HG02943 (cell line): ENCODE data around the gene RASSF8.

Experiments used
- ATAC-seq: cut with Tn5 transposase; IDR thresholded peaks from one replicate; pipeline ENCODE4 v1.9.1; 2021; ENCODE audit warnings: mild to moderate bottlenecking, low read depth, moderate library complexity; ENCODE audit not compliant: unreplicated experiment

Gene RASSF8

DNA sequence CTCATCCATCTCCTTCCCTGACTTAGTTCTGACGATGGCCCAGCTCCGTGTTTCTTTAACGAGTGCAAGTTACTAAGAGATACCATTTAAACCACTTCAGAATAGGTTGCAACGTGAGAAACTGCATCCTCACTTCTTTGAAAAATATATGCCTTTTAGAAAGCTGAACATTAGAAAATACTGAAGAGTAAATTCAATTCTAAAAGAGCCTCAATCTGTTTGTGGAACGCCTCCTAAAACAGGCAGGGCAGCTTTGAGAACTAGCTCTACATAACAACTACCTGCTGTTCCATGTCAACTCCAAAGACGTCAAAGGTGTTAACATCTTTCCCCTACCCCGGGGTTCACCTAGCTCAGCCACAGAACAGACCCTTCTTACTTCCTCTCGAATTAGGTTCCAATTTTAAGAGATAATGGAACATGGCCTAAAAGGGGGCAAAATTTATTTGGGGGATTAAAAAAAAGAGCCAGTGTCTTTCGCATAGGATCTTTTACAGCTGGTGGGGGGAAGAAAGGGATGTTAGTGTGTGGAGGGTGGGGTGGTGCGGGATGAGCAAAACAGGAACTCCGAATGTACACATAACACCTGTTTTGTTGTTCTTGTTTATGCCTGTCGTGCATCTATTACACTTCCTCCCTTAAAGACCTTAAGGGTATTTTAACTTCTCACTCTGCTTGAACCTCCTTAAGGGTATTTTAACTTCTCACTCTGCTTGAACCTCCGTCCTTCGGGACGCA, 163.0 kb downstream of the RASSF8 start:
- no peak for ATAC-seq

DNA sequence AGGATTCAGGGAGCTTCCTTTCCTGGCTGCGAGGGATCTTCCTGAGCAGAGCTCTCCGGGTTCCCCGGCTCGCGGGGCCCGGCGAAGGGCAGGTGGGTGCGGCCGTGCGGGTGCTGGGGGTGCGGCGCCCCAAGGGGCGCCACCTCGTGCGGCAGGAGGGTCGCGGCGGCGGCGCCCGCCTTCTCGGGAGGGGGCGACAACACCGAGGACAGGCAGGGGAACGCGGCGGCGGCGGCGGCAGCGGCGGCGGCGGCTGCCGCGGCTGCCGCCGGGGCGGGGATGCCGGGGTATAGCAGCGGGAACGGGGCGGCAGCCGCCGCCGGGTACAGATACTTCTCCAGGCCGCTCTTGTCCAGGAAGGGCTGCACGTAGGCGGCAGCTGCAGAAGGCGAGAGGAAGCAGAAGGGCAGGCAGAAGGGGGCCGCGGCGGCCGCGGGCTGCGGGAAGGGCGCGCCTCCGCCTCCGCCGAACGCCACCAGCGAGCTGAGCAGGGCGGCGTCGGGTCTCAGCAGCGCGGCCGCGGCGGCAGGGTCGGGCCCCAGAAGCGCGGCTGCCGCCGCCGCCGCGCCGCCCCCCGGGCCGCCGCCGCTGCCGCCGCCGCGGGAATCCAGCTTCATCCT, 163.7 kb downstream of the RASSF8 start:
- no peak for ATAC-seq

DNA sequence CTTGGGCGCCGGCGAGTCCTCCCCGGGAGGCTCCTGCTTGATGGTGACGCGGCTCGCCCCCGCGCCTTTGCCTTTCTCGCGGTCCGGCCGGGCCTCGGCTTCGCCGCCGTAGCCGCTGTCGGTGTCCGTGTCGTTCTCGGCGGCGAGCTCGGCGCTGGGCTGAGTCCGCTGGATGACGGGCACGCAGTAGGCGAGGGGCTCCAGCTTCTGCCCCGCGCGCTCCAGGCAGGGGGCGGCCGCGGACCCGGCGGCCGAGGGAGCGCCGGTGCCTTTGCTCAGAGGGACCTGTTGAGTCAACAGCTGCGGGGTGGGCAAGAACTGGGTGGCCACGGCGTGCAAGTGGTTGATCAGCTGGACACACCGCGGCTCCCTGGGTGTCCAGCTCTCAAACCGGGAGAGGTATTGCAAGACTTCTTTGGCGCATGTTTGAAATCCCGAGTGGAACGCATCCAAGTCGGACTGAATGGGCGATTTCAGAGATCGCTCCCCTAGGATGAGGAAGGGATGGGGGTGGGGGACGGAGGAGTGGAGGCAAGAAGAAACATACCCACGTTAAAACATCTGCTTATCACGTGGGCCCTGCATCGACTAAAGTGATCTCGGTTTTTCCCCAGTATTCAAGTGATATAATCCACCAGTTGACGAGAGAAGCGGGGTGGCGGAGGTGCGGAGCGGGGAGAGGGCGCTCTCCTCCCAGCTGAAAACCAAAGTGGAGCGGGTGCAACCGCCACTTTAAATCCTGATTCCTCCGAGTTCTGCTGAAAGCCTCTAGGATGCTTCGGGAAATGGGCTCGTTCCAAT, 164.4 kb downstream of the RASSF8 start:
- ATAC-seq: no peak

DNA sequence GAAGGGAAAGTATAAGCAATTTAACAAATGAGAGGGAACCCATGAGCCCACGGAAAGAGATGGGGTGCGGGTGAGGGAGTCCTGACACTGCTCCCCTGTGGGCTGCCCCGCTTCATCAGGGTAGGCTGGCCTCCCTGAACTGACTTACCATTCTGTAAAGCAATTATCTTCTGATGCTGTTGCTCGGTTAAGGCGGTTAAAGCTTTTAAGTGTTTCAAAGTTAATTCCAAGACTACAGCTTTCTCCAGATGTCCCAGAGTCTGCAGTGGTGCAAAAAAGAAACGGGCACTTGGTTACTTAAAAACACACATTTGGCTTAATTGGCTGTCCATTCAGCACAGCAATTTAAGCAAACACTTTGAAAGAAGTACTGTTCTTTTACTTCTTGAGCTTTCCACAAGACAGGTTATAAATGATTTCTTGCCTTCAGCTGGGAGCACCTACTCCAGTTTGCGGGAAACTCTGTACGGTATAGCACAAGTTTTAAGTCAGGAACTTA, 165.0 kb downstream of the RASSF8 start:
- no peak for ATAC-seq

GRCh38 chr12:26124446-26125399, 166.2 kb downstream of the RASSF8 start, which contains the start of gene BHLHE41:
Gene BHLHE41 (minus strand): TSS chr12:26125037. CDS start chr12:26124779, 258 bp downstream.
- ATAC-seq: no peak

DNA sequence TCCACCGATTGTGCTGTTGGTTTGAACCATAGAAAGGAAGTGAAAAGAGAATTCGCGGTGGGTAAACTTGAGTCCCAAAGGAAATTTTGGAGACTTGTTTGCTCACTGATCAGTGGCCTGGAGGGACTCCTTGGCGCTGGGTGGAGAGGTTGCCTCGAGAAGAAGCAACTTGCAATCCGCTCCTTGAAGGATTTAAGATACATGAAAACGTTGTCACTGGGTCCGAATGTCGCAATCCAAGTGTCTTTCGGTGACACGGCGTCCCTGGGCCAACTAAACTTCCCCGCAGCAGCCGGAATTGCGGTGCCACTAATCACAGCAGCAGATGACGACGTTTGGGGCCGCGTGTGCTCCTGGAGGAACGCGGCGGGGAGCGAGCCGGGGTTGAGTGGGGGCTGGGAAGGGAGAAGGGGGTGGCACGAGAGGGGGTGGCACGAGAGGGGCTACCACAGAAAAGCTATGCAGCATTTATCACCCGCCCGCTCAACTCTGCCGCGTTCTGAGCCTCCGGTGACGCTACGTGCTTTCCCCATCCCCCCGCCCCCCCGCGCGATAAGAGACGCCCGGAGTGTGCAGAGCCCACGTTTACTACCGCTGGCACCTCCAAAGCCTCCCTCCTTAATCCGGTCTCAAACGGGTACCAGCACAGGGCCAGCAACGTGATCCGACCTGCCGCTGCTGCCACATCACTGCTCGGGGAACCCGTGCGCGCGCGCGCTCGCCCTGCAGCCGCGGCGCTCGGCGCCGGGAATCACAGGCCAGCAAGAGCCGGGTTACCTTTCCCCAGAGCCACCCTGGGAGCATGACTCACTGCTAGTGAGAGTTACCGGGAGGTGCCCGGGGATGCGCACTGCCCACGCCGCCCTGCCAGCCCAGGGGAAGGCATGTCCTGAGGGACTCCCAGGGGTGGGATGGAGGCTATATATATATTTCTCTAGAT, 167.2 kb downstream of the RASSF8 start:
- ATAC-seq: peak; percentile 23

DNA sequence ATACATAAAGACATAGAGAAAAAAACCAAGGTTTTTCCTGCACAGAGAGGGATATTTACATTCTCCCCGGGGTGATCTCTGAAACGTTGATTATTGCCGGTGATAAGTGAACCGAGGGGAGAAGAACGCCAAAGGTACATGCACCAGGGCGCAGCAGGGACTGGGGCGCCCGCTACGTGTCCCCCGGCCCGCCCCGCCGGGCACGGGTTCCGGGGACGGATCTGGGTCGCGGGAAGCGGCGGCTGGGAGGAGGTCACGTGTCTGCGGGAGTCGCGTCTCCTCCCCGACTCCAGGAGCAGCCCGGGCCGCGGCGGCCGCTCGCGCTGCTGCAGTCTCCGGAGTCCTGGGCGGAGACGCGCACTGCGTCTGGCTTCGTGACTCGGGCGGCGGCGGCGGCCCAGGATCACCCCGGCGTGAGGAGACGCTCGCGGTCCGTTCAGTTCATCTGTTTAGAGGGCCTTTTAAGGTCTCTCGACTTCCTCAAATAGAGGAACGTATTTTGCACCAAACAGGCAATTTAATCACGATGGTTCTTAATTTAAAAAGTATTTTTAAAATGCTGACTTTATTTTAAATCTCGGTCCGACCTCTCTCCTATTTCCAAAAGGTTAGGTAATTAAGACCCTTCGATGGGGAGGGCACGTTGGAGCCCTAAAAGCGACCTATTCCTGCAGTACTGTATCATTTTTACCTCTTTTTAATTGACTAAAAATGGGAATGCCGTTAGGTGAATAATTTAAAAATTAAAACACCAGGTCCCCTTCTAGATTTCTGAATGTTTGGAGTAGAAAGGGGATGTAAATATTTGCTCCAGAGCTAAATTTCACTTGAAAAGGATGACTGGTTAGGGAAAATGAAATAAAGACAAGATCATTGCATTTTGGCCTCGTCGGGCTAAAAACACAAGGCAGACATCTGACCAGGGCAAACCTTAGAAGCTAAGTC, 168.1 kb downstream of the RASSF8 start:
- ATAC-seq: peak; percentile 36

DNA sequence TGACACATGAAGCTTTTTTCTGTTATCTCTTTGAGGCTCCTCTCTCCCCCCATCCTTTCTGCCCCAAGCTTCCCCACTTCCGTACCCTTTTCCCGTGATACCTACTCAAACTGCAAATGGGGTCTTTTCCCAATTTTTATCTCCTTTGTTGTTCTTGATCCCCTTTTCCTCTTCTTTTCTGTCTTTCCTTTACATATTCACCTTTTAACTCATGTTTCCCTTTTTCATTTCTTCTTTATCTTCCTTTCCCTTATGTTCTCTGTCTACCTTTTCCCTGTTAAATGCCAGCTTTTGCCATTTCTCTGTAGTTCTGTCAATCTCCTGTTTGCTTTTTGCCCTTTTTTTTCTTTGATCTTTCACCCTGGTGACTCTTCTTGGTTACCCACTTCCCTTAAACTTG, 168.9 kb downstream of the RASSF8 start:
- ATAC-seq: no peak

GRCh38 chr12:26128168-26128567, 169.7 kb downstream of the RASSF8 start:
- ATAC-seq: no peak
